ENCODE results near the gene MYMX.

The MYMX gene

GRCh38 chr6:44234101-44235025 lies 17.6 kb downstream of the MYMX start:
- no peak for DNase-seq

DNA sequence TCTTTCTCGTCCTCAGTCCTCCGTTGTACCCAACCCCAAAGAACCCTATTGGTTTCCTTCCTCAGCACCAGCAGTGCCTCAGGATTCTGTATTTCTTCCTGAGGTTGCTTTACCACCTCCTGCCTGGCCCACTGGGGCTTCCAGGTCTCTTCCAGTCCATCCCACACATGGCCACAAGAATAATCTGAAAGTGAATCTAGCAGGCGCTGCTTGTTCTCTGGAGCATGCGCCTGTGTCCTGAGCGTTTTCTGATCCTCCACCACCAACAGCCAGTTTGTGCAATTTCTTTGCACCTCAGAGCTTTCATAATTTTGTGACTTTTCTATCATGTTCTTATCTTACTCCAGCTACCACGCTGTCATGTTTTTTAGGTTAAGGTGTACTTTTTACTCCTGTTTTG lies 18.5 kb downstream of the MYMX start:
- DNase-seq, result no peak

GRCh38 chr6:44235891-44236516 lies 19.3 kb downstream of the MYMX start:
- DNase-seq, result no peak

GRCh38 chr6:44237021-44237812 lies 20.5 kb downstream of the MYMX start:
- peak; percentile 86 for DNase-seq

- DNase-seq, result peak; percentile 87
Measured at GRCh38 chr6:44237813-44238433, 21.2 kb downstream of the MYMX start.

DNA sequence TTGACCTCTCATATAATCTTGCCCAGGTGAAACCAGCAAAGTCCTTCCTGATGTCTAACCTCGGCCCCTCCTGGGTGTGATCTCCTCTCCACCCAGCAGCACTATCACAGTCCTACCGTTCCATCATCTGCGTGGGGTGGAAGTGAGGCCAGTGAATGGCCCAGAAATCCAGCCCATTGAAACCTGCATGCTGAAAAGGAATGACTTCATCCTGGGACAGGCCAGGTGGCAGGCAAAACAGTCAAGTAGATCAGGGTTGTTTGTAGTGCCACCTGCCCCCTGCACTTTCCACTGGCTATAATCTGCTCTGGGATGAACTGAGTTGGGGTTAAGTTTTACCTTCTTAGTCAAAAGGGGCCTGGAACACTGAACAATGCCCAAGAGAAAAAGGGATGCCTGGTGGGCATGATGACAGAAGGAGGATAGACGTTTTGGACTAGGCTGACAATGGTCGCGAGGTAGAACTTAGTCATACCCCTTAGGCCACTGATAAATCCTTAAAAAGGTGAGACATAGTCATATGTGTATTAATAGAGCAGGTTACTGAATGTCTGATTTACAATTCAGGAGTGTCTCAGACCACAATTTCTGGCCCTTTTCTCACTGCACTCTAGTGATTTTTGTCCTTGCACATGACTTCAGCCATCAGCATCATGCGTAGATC lies 22.1 kb downstream of the MYMX start:
- DNase-seq, result no peak

DNA sequence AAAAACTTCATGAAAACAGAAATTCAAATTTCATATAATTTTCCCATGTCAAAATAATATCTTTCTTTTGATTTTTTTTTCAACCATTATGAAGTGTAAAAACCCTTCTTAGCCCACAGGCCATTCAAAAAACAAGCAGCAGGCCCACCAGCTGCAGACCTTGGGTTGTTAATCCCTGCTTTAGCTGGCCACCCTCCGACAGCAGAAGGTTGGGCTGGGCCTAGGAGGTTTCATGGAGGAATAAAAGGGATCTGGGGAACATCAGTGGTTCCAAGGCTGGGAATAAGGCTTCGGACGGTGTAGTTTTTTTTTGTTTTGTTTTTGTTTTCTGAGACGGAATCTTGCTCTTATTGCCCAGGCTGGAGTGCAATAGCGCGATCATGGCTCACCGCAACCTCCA lies 26.6 kb downstream of the MYMX start:
- DNase-seq, result no peak

- DNase-seq, result no peak
Measured at GRCh38 chr6:44245391-44245911, 28.7 kb downstream of the MYMX start.

GRCh38 chr6:44245912-44246662 lies 29.4 kb downstream of the MYMX start:
- DNase-seq, result peak; percentile 91

GRCh38 chr6:44246663-44247337 lies 30.1 kb downstream of the MYMX start, which contains the start of gene HSP90AB1:
Gene HSP90AB1, plus strand, starts transcription at chr6:44247101. Its CDS starts 1,529 bp downstream, at chr6:44248630.
- peak; percentile 98 for DNase-seq

- DNase-seq, result peak; percentile 88
Measured at GRCh38 chr6:44247338-44248302, 30.9 kb downstream of the MYMX start.

GRCh38 chr6:44248579-44248978 lies 31.9 kb downstream of the MYMX start:
- no peak for DNase-seq

GRCh38 chr6:44249082-44249748 lies 32.5 kb downstream of the MYMX start:
- DNase-seq, result no peak

DNA sequence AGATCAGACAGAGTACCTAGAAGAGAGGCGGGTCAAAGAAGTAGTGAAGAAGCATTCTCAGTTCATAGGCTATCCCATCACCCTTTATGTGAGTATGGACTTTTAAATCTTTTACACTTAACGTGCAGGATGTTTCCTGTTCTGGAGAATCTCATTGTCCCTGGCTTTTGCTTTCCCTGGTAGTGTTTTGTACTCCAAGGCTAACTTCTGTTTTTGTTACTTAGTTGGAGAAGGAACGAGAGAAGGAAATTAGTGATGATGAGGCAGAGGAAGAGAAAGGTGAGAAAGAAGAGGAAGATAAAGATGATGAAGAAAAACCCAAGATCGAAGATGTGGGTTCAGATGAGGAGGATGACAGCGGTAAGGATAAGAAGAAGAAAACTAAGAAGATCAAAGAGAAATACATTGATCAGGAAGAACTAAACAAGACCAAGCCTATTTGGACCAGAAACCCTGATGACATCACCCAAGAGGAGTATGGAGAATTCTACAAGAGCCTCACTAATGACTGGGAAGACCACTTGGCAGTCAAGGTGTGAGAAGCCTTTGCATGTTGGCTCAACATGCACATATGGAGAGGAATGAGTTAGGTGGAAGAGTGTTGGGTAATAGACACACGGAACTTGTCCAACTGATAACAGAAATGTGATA lies 33.5 kb downstream of the MYMX start:
- no peak for DNase-seq

GRCh38 chr6:44250718-44251123 lies 34.0 kb downstream of the MYMX start:
- no peak for DNase-seq

DNA sequence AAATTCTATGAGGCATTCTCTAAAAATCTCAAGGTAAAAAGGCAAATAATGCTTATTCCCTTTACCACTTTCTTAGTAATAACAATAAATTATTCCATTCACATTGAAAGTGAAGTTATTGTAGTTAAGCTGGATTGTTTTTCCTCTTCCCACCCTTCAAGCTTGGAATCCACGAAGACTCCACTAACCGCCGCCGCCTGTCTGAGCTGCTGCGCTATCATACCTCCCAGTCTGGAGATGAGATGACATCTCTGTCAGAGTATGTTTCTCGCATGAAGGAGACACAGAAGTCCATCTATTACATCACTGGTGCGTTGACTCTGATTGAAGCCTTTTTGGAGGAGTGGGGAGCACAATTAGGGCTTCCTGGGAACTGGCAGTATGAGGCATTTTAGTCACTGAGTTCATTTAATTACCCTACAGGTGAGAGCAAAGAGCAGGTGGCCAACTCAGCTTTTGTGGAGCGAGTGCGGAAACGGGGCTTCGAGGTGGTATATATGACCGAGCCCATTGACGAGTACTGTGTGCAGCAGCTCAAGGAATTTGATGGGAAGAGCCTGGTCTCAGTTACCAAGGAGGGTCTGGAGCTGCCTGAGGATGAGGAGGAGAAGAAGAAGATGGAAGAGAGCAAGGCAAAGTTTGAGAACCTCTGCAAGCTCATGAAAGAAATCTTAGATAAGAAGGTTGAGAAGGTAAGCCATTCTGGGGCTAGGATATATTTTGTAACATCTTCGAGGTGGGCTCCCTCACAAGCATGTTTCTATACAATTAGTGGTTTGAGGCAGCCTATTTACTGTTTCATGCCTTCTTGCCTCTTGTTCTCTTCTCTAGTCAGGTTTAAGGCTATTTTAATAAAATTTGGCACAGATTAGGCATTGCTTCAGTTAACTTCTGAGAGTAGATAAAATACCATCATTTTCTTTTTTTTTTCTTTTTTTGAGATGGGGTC lies 35.1 kb downstream of the MYMX start:
- no peak for DNase-seq
